Activated B cell treated with CpG ODN at 0.5 μM for 24 hours (primary cell): Measurements from ENCODE around the gene CRACR2B. TPM values are rescaled to one million over a fixed set of nuclear protein-coding genes. Genes with fewer than 3 reads are reported as not detected.

Source experiments
- ATAC-seq: fragments of 200-7000 bp; cut with Tn5 transposase; one replicate; pipeline ENCODE4 v1.10.0; 2021; ENCODE audit warnings: low read depth, mild to moderate bottlenecking, moderate library complexity
- CTCF ChIA-PET: fragments of 350-600 bp; sonication (Branson Sonifier 250); formaldehyde crosslinking; loops from one replicate; lab custom pipeline; 2021; ENCODE audit warnings: antibody characterized with exemption; lab: Charles Lee
- POLR2A ChIA-PET: fragments of 350-600 bp; sonication (Branson Sonifier 250); formaldehyde crosslinking; loops from one replicate; lab custom pipeline; 2021; ENCODE audit warnings: antibody characterized with exemption; lab: Charles Lee
- DNase-seq: peaks from one replicate; pipeline ENCODE4 v3.0.0; 2022
- H3K27ac Mint-ChIP-seq: one replicate; pipeline ENCODE4 v1.8.0; 2020; ENCODE audit warnings: mixed read lengths
- H3K27me3 Mint-ChIP-seq: one replicate; pipeline ENCODE4 v1.8.0; 2021; ENCODE audit warnings: mixed read lengths
- H3K36me3 Mint-ChIP-seq: one replicate; pipeline ENCODE4 v1.8.0; 2021; ENCODE audit warnings: low read depth, mixed read lengths
- H3K4me1 Mint-ChIP-seq: one replicate; pipeline ENCODE4 v1.8.0; 2021; ENCODE audit warnings: mixed read lengths
- H3K4me3 Mint-ChIP-seq: one replicate; pipeline ENCODE4 v1.8.0; 2020; ENCODE audit warnings: mild to moderate bottlenecking, mixed read lengths
- H3K9me3 Mint-ChIP-seq: one replicate; pipeline ENCODE4 v1.8.0; 2020; ENCODE audit warnings: mixed read lengths
- CTCF ChIP-seq: fragments of 200-600 bp; IDR thresholded peaks from one replicate; pipeline ENCODE4 v1.8.0; 2022; ENCODE audit warnings: antibody characterized with exemption, mild to moderate bottlenecking
- intact Hi-C: fragments of 100-400 bp; cut with micrococcal nuclease; formaldehyde crosslinking; loops from one replicate; pipeline ENCODE4 v1.15.1; 2024
- total RNA-seq: library from RNA; stranded (reverse); gene quantifications from 2 replicates; pipeline ENCODE4 v1.2.3, GENCODE V29; 2022

Gene CRACR2B
- total RNA-seq, 1 donor from 2014 or later = 4.5 TPM

DNA sequence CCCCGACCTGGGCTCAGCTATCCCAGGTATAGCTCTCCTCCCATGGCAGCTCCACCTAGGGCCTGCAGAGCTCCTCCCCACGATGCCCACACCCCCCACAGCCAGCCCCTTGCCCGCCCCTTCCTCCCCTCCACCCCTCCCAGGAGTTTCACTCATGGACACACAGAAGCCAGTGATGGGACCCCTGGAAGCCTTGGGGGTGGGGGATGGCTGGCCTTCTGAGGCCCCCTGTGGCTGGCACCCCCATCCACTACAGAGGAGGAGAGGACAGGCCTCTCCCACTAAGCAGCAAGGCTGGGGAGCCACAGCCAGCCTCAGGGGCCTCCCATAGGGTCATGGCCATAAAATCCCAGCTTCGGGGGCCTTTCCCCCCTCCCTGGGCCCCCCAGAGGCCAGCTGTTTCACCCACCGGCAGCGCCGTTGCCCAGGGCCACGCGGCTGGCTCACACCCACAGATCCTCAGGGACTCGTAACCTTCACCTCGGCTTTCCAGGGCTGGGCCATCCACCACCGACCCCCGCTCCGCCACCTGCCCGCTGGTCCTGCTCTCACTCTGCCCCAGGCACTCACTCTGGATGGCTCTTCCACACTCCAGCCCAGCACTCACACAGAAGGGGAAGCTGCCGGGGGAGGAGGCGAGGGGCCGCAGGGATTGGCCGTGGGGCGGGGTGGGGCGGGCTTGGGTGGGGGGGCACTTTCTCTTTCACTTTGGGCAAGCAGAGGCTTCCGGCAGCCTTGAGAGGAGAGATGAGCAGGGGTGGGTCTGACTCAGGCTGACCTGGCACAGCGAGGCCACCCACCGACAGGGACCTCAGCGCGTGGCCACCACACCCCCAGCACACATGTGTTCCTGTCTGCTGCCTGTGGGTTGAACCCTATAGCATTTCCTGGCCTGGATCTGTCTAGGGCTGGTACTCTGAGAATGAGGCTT lies 31.8 kb upstream of the CRACR2B start:
- Mint-ChIP-seq H3K9me3 (no peaks in the 10 kb centered on the region), H3K27me3 (no peaks in the 10 kb centered on the region), H3K27ac (peak overlapping the region; percentile 86), H3K4me1 (peaks cover 22% of the 10 kb centered on the region), H3K36me3 (peaks cover 23% of the 10 kb centered on the region), H3K4me3 (peak overlapping the region; percentile 93)
- POLR2A ChIA-PET = interaction anchor here (0.5 to 3.8 kb wide), 14 partner anchors 12 to 289 kb away, joined by 3 to 37 read pairs (median 4); partner anchors contain the start of genes GATD1, LRRC56, PHRF1 and PNPLA2
- intact Hi-C loops = loop anchor here (1.0 to 5.0 kb wide), 9 partner anchors 19 to 726 kb away; partner anchors contain the start of genes CD151, DEAF1, GATD1 and LMNTD2
- ATAC-seq (peak; percentile 55), DNase-seq (peak; percentile 57)
- CTCF ChIA-PET = interaction anchor here (1.1 kb wide), 1 partner anchor 12 kb away, joined by 3 read pairs; no protein-coding TSS in a partner anchor
- TF ChIP-seq CTCF = no peak

- DNase-seq (no peak), ATAC-seq (no peak)
- ChIA-PET POLR2A (interaction anchor here (0.6 to 3.8 kb wide), 13 partner anchors 12 to 290 kb away, joined by 3 to 37 read pairs (median 4); partner anchors contain the start of genes GATD1, LRRC56, PHRF1 and PNPLA2), CTCF (interaction anchor here (1.1 kb wide), 1 partner anchor 13 kb away, joined by 3 read pairs; no protein-coding TSS in a partner anchor)
- no peak for TF ChIP-seq CTCF
- peak overlapping the region; percentile 93 for H3K4me3 Mint-ChIP-seq
- intact Hi-C loops = loop anchor here (1.0 to 5.0 kb wide), 12 partner anchors 9 to 726 kb away; partner anchors contain the start of genes CD151, DEAF1, GATD1 and LMNTD2
- H3K9me3 Mint-ChIP-seq = no peaks in the 10 kb centered on the region
- peak overlapping the region; percentile 86 for H3K27ac Mint-ChIP-seq
- H3K27me3 Mint-ChIP-seq = no peaks in the 10 kb centered on the region
- peaks cover 20% of the 10 kb centered on the region for H3K36me3 Mint-ChIP-seq
- H3K4me1 Mint-ChIP-seq = peaks cover 22% of the 10 kb centered on the region
Observed at GRCh38 chr11:796565-797295, 31.0 kb upstream of the CRACR2B start.

DNA sequence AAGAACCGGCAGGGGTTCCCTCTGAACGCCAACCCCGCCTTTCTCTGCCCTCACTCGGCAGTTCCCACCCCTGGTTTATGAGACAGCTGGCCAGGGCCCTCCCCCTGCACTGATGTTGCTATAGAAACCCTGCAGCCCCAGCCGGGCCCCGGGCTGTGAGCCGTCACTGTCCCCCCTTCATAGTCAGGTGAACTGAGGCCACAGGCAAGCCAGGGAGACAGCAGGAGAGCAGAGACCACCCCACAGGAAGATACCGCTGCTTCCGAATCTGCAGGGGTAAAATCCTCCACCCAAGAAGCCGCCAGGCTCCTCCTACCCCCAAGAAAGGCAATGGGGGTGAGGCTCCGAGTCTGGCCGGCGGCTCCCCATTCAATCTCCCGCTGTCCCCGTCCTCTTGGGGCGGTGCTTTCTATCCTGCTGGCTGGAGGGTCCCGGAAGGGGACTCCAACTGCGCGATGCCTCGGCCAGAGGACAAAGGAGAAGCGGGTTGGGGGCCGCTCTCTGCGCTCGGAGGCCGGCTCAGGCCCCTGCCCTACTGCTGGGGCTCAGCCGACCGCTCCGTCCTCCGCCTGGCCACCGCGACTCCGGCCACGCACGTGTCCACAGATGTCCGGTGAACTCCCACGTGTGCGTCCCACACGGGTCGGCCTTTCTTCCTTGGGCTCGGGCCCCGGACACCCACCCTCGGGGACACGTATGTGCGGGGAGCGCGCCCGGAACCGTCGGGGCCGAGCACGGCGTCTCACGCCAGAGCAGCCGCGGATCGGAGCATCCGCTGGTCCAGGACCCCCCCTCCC lies 30.2 kb upstream of the CRACR2B start:
- ChIA-PET POLR2A (interaction anchor here (0.6 to 3.8 kb wide), 11 partner anchors 12 to 291 kb away, joined by 3 to 37 read pairs (median 5); partner anchors contain the start of genes GATD1, LRRC56, PNPLA2 and RNH1), CTCF (no interaction called here)
- ATAC-seq (peak; percentile 46), DNase-seq (peak; percentile 60)
- Mint-ChIP-seq H3K9me3 (no peaks in the 10 kb centered on the region), H3K27ac (peak overlapping the region; percentile 86), H3K4me3 (peak overlapping the region; percentile 93), H3K4me1 (peaks cover 22% of the 10 kb centered on the region), H3K27me3 (no peaks in the 10 kb centered on the region), H3K36me3 (peaks cover 16% of the 10 kb centered on the region)
- TF ChIP-seq CTCF = no peak
- intact Hi-C loops = loop anchor here (1.0 to 5.0 kb wide), 12 partner anchors 8 to 725 kb away; partner anchors contain the start of genes CD151, DEAF1, LRRC56 and PIDD1

DNA sequence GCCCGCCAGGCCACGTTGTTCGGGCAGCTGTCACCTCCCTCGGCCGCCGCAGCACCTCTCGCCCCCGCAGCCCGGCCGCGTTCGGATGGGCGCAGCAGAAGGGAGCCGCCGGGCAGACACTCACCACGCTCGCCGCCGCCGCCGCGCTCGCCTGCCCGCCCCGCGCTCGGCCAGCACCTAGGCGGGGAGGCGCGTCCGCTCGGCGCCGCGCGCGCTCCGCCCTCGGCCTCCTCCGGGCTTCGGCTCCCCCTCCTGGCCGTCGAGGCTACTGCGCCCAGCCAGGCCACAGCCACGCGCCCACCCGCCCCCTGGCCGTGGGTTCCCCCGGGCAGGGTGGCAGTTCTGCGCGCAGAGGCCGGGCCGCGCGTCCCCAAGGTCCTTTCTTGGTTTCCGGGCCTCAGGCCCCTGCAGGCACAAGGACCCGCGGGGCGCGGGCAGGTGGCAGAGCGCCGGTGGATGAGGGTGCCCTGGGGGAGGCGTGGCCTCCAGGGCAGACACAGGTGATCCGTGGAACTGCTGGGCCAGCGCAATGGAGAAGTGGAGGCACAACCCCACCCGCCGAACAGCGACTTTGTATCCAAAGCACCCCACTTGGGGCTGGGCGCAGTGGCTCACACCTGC lies 29.5 kb upstream of the CRACR2B start, which contains the start of gene SLC25A22:
Gene SLC25A22, minus strand, starts transcription at position 189 of the 621 bp plus-strand sequence. CDS start 3,275 bp downstream, outside the sequence.
- Mint-ChIP-seq H3K4me3 (peak within 1 kb of the TSS; percentile 93), H3K27me3 (no peaks in the 10 kb centered on the region), H3K9me3 (no peaks in the 10 kb centered on the region), H3K27ac (peak within 1 kb of the TSS; percentile 86), H3K4me1 (peaks cover 22% of the 10 kb centered on the region), H3K36me3 (peaks cover 13% of the 10 kb centered on the region)
- intact Hi-C loops = loop anchor here (1.0 to 5.0 kb wide), 5 partner anchors 21 to 724 kb away; partner anchors contain the start of gene CD151
- ChIA-PET POLR2A (interaction anchor here (1.0 to 3.8 kb wide), 5 partner anchors 11 to 49 kb away, joined by 3 to 37 read pairs (median 7); partner anchors contain the start of genes RPLP2 and TSPAN4), CTCF (no interaction called here)
- ATAC-seq (peak; percentile 77), DNase-seq (peak; percentile 95)
- TF ChIP-seq CTCF = peak; percentile 21
